ENCODE results near the gene DACT2. TPM values are rescaled to one million over a fixed set of nuclear protein-coding genes. Genes with fewer than 3 reads are reported as not detected.
"Not testable (repeated sequence)": the region's sequence is repeated elsewhere in the genome, so short reads cannot be mapped to it uniquely, and the experiment has no call there.

DACT2 gene
- 0.17 and 0.89 TPM in 2 replicates for total RNA-seq

GRCh38 chr6:168319279-168320111 lies at the start of gene DACT2:
Gene DACT2, minus strand, starts transcription at chr6:168319777. Its CDS starts 144 bp downstream, at chr6:168319633.
- no peak for DNase-seq (ENCODE audit: low read depth)

- no peak for DNase-seq (ENCODE audit: low read depth)
Measured at GRCh38 chr6:168368936-168369335, 49.4 kb upstream of the DACT2 start.

- DNase-seq (ENCODE audit: low read depth) = no peak
Measured at GRCh38 chr6:168368066-168368820, 48.7 kb upstream of the DACT2 start.

- no peak for DNase-seq (ENCODE audit: low read depth)
Measured at GRCh38 chr6:168367285-168367751, 47.7 kb upstream of the DACT2 start.

- no peak for DNase-seq (ENCODE audit: low read depth)
Measured at GRCh38 chr6:168366473-168366872, 46.9 kb upstream of the DACT2 start.

GRCh38 chr6:168365422-168366165 lies 46.0 kb upstream of the DACT2 start:
- DNase-seq (ENCODE audit: low read depth) = no peak

- no peak for DNase-seq (ENCODE audit: low read depth)
Measured at GRCh38 chr6:168364793-168365421, 45.3 kb upstream of the DACT2 start.

GRCh38 chr6:168363811-168364792 lies 44.5 kb upstream of the DACT2 start:
- no peak for DNase-seq (ENCODE audit: low read depth)

GRCh38 chr6:168363302-168363701 lies 43.7 kb upstream of the DACT2 start:
- DNase-seq (ENCODE audit: low read depth) = no peak

- no peak for DNase-seq (ENCODE audit: low read depth)
Measured at GRCh38 chr6:168362276-168362990, 42.9 kb upstream of the DACT2 start.

GRCh38 chr6:168361766-168362165 lies 42.2 kb upstream of the DACT2 start:
- no peak for DNase-seq (ENCODE audit: low read depth)

- no peak for DNase-seq (ENCODE audit: low read depth)
Measured at GRCh38 chr6:168359794-168360193, 40.2 kb upstream of the DACT2 start.

- DNase-seq (ENCODE audit: low read depth) = no peak
Measured at GRCh38 chr6:168358842-168359420, 39.4 kb upstream of the DACT2 start.

GRCh38 chr6:168356872-168357271 lies 37.3 kb upstream of the DACT2 start:
- DNase-seq (ENCODE audit: low read depth) = not testable (repeated sequence)

GRCh38 chr6:168355716-168356522 lies 36.3 kb upstream of the DACT2 start:
- peak; percentile 17 for DNase-seq (ENCODE audit: low read depth)

- no peak for DNase-seq (ENCODE audit: low read depth)
Measured at GRCh38 chr6:168354338-168354737, 34.8 kb upstream of the DACT2 start.

- DNase-seq (ENCODE audit: low read depth) = no peak
Measured at GRCh38 chr6:168353041-168353440, 33.5 kb upstream of the DACT2 start.

- DNase-seq (ENCODE audit: low read depth) = no peak
Measured at GRCh38 chr6:168352096-168352495, 32.5 kb upstream of the DACT2 start.

Data from renal cortical epithelial cell (primary cell).